PFSK-1 (cell line): ENCODE measurements around the gene MPZL1.

Source experiments
- FOXP2 ChIP-seq: optimal IDR thresholded peaks from 2 replicates; pipeline ENCODE3; 2011; ENCODE audit warnings: borderline replicate concordance, control low read depth, inconsistent platforms; ENCODE audit not compliant: insufficient read depth; ENCODE audit errors: extremely low read length, extremely low read depth
- POLR2AphosphoS5 ChIP-seq: IDR thresholded peaks from 2 replicates; pipeline ENCODE4 v1.6.1; 2012; ENCODE audit warnings: low read depth, mild to moderate bottlenecking, control low read depth, low read length, moderate library complexity
- REST ChIP-seq, 2 experiments: IDR thresholded peaks; 2 replicates each; pipeline versions ENCODE4 v1.6.1 to v1.8.0; 2011 to 2012; ENCODE audit warnings: low read depth in 2 of 2, low read length in 2 of 2, control low read depth in 1 of 2, inconsistent platforms in 1 of 2, mild to moderate bottlenecking in 1 of 2, moderate library complexity in 1 of 2; ENCODE audit not compliant: insufficient read depth in 1 of 2
- SIN3A ChIP-seq: IDR thresholded peaks from 2 replicates; pipeline ENCODE4 v1.6.1; 2012; ENCODE audit warnings: mild to moderate bottlenecking, low read length, moderate library complexity, borderline replicate concordance; ENCODE audit not compliant: insufficient read depth
- TAF1 ChIP-seq: IDR thresholded peaks from 2 replicates; pipeline ENCODE4 v1.6.1; 2012; ENCODE audit warnings: low read length, control low read depth, borderline replicate concordance; ENCODE audit not compliant: insufficient read depth

The MPZL1 gene

GRCh38 chr1:167799747-167800146 lies 78.0 kb downstream of the MPZL1 start:
- TF ChIP-seq REST (IDR thresholded peaks at IDR 0.05; ENCODE audit: insufficient read depth in 1 of 2, low read depth in 2 of 2, low read length in 2 of 2), result no peak
- no peak for TF ChIP-seq TAF1

- TF ChIP-seq TAF1, result no peak
- no peak for TF ChIP-seq POLR2AphosphoS5
- TF ChIP-seq FOXP2, result no peak
- no peak for TF ChIP-seq REST (IDR thresholded peaks at IDR 0.05; ENCODE audit: insufficient read depth in 1 of 2, low read depth in 2 of 2, low read length in 2 of 2)
- TF ChIP-seq SIN3A, result no peak
Observed at GRCh38 chr1:167800251-167800650, 78.5 kb downstream of the MPZL1 start.

- TF ChIP-seq SIN3A (no peak), FOXP2 (no peak), POLR2AphosphoS5 (no peak), REST (IDR thresholded peaks at IDR 0.05; ENCODE audit: insufficient read depth in 1 of 2, low read depth in 2 of 2, low read length in 2 of 2) (no peak), TAF1 (no peak)
Observed at GRCh38 chr1:167802235-167802634, 80.5 kb downstream of the MPZL1 start.

- TF ChIP-seq REST (IDR thresholded peaks at IDR 0.05; ENCODE audit: insufficient read depth in 1 of 2, low read depth in 2 of 2, low read length in 2 of 2) (0 out of 4 replicates have a peak, but pooled peaks of 1 of the 2 experiments have one; percentile 26), TAF1 (no peak), SIN3A (no peak), POLR2AphosphoS5 (no peak), FOXP2 (peak; percentile 80)
Observed at GRCh38 chr1:167803358-167804207, 81.8 kb downstream of the MPZL1 start.
